ENCODE results near the gene ZSWIM7. TPM values are rescaled to one million over a fixed set of nuclear protein-coding genes. Genes with fewer than 3 reads are reported as not detected.

ZSWIM7 gene, protein sequence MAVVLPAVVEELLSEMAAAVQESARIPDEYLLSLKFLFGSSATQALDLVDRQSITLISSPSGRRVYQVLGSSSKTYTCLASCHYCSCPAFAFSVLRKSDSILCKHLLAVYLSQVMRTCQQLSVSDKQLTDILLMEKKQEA
- total RNA-seq = 11.5 and 15.5 TPM in 2 replicates

DNA sequence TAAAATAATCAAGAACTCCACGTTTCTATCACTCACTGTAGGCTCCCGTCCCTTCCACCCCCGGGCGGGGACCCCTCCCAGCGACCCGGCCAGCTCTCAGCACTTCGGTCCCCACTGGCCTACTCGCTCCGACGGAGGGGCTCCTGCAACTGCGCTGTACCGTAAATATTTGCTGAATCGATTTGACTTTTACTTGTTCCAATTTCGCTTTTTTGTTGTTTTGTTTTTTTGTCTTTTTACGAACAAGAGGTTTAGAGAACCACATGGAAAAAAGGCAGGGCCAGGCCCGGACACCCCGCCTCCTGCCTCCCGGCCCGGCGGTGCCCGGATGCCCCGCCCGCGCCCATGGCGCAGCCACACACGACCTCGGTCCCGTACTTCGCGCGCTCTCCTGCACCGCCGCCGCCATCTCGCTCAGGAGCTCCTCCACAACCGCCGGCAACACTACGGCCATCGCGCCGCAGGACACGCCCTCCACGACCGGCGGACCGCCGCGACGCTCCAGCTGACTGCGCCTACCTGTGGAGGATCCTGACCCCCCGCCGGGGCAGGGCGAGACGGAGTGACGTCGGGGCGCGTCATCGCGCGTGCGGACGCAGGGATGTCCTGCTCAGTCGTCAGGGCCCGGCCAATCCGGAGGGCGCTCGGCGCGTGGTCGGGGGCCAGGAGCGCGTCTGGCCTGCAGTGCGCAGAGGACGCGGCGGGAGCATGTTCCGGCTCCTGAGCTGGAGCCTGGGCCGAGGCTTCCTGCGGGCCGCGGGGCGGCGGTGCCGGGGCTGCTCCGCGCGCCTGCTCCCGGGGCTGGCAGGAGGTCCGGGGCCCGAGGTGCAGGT is at the start of gene ZSWIM7, which contains the start of gene TTC19:
TSS of gene ZSWIM7 (minus strand) at position 564 of the 833 bp plus-strand sequence. CDS start at position 454, 110 bp downstream.
TSS of gene TTC19 (plus strand) at position 684 of the 833 bp plus-strand sequence. CDS start at position 709, 25 bp downstream.

DNA sequence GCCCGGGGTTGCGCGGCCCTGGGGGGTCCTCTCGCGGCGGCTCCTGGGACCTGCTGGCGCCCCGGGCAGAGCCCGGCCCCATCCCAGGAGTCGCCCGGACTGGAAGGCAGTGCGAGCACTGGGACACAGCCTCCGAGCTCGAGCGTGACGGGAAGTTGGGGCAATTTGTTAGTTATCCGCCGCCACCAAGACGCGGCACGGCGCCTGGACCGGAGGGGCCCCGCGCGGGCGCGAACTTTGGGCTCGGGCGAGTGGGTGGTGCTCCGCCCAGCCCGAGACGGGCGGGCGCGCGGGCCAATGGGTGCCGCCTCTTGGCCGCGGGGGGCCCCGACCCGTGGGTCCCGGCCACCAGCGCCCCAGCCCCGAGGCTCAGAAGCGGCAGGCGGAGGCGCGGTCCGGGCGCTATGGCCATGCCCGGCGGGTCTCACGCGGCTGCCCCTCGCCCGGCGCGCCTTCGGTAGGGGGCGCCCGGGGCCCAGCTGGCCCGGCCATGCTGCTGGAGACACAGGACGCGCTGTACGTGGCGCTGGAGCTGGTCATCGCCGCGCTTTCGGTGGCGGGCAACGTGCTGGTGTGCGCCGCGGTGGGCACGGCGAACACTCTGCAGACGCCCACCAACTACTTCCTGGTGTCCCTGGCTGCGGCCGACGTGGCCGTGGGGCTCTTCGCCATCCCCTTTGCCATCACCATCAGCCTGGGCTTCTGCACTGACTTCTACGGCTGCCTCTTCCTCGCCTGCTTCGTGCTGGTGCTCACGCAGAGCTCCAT is 54.6 kb downstream of the ZSWIM7 start, which contains the start of gene ADORA2B:
TSS of gene ADORA2B (plus strand) at position 372 of the 768 bp plus-strand sequence. CDS start at position 491, 119 bp downstream.

Other genes starting within 250 kb of the ZSWIM7 start
- 32.9 and 39.1 TPM in 2 replicates for gene ADORA2B, start 54.6 kb downstream of the ZSWIM7 start, total RNA-seq
- gene TTC19, start 120 bp upstream of the ZSWIM7 start, total RNA-seq = 35.4 and 38.6 TPM in 2 replicates
- 63.4 and 66.2 TPM in 2 replicates for gene NCOR1, start 215.8 kb upstream of the ZSWIM7 start, total RNA-seq
- 12.0 and 12.1 TPM in 2 replicates for gene PIGL, start 217.5 kb upstream of the ZSWIM7 start, total RNA-seq

Data from smooth muscle cell of bladder (primary cell).